H9 (cell line): ENCODE results near the gene BEND5. TPM values are rescaled to one million over a fixed set of nuclear protein-coding genes. Genes with fewer than 3 reads are reported as not detected.

ENCODE experiments used
- DNase-seq: peaks from one replicate; pipeline ENCODE4 v3.0.0-alpha.2; 2017
- H2AFZ ChIP-seq: one replicate; pipeline ENCODE4 v1.6.1; 2013; ENCODE audit warnings: mild to moderate bottlenecking, low read length, control low read depth, moderate library complexity
- H2AK5ac ChIP-seq: 2 replicates; pipeline ENCODE4 v1.6.1; 2013; ENCODE audit warnings: low read length, control low read depth, mixed read lengths; ENCODE audit not compliant: insufficient read length
- H2BK120ac ChIP-seq: one replicate; pipeline ENCODE4 v1.6.1; 2013; ENCODE audit warnings: low read depth, mild to moderate bottlenecking, low read length, control low read depth, inconsistent platforms; ENCODE audit not compliant: poor library complexity, severe bottlenecking
- H2BK12ac ChIP-seq: 2 replicates; pipeline ENCODE4 v1.6.1; 2013; ENCODE audit warnings: low read length, control low read depth, mixed read lengths, low read depth; ENCODE audit not compliant: insufficient read length
- H2BK15ac ChIP-seq: 2 replicates; pipeline ENCODE4 v1.6.1; 2013; ENCODE audit warnings: low read depth, low read length, control low read depth
- H2BK20ac ChIP-seq: one replicate; pipeline ENCODE4 v1.6.1; 2013; ENCODE audit warnings: low read depth, mild to moderate bottlenecking, low read length, control low read depth, inconsistent platforms; ENCODE audit not compliant: poor library complexity, severe bottlenecking
- H2BK5ac ChIP-seq: 2 replicates; pipeline ENCODE4 v1.6.1; 2013; ENCODE audit warnings: low read length, control low read depth, mixed read lengths; ENCODE audit not compliant: insufficient read length
- H3K14ac ChIP-seq: 2 replicates; pipeline ENCODE4 v1.6.1; 2013; ENCODE audit warnings: low read length, control low read depth; ENCODE audit not compliant: insufficient read depth
- H3K18ac ChIP-seq: 2 replicates; pipeline ENCODE4 v1.6.1; 2013; ENCODE audit warnings: low read depth, mild to moderate bottlenecking, mixed read lengths, low read length, control low read depth; ENCODE audit not compliant: insufficient read length
- H3K23ac ChIP-seq: 2 replicates; pipeline ENCODE4 v1.6.1; 2013; ENCODE audit warnings: low read length, control low read depth, mixed read lengths, low read depth; ENCODE audit not compliant: insufficient read length
- H3K23me2 ChIP-seq: 2 replicates; pipeline ENCODE4 v1.6.1; 2013; ENCODE audit warnings: low read depth, mild to moderate bottlenecking, mixed read lengths, low read length, control low read depth; ENCODE audit not compliant: insufficient read length, poor library complexity, severe bottlenecking
- H3K27ac ChIP-seq: 2 replicates; pipeline ENCODE4 v1.5.1; 2013; ENCODE audit warnings: low read length, control low read depth, mixed read lengths, low read depth; ENCODE audit not compliant: insufficient read length
- H3K27me3 ChIP-seq: 2 replicates; pipeline ENCODE4 v1.6.1; 2013; ENCODE audit warnings: low read length, control low read depth, inconsistent platforms; ENCODE audit not compliant: insufficient read depth
- H3K4ac ChIP-seq: 2 replicates; pipeline ENCODE4 v1.6.1; 2013; ENCODE audit warnings: low read depth, mild to moderate bottlenecking, control low read depth, inconsistent platforms, low read length, moderate library complexity
- H3K4me1 ChIP-seq: 2 replicates; pipeline ENCODE4 v1.6.1; 2013; ENCODE audit warnings: low read length, control low read depth, inconsistent platforms; ENCODE audit not compliant: insufficient read depth
- H3K4me2 ChIP-seq: 2 replicates; pipeline ENCODE4 v1.6.1; 2013; ENCODE audit warnings: low read length, control low read depth, mixed read lengths; ENCODE audit not compliant: insufficient read length, insufficient read depth
- H3K56ac ChIP-seq: 2 replicates; pipeline ENCODE4 v1.6.1; 2013; ENCODE audit warnings: low read depth, mild to moderate bottlenecking, mixed read lengths, low read length, control low read depth; ENCODE audit not compliant: insufficient read length
- H3K79me1 ChIP-seq: 2 replicates; pipeline ENCODE4 v1.6.1; 2013; ENCODE audit warnings: low read depth, mild to moderate bottlenecking, moderate library complexity, low read length, control low read depth, inconsistent platforms; ENCODE audit not compliant: insufficient read depth, poor library complexity, severe bottlenecking
- H3K79me2 ChIP-seq: 2 replicates; pipeline ENCODE4 v1.6.1; 2013; ENCODE audit warnings: low read length, control low read depth, inconsistent platforms; ENCODE audit not compliant: insufficient read depth
- H3K9ac ChIP-seq: 2 replicates; pipeline ENCODE4 v1.6.1; 2013; ENCODE audit warnings: low read length, control low read depth, mixed read lengths; ENCODE audit not compliant: insufficient read length; ENCODE audit errors: extremely low read depth
- H3K9me3 ChIP-seq: one replicate; pipeline ENCODE4 v1.6.1; 2013; ENCODE audit warnings: low read depth, low read length, inconsistent platforms; ENCODE audit not compliant: control insufficient read depth
- H3T11ph ChIP-seq: one replicate; pipeline ENCODE4 v1.6.1; 2013; ENCODE audit warnings: mild to moderate bottlenecking, low read length, control low read depth, inconsistent platforms
- H4K20me1 ChIP-seq: one replicate; pipeline ENCODE4 v1.6.1; 2013; ENCODE audit not compliant: control insufficient read depth, insufficient read length, insufficient read depth
- H4K5ac ChIP-seq: 2 replicates; pipeline ENCODE4 v1.6.1; 2013; ENCODE audit warnings: low read depth, mild to moderate bottlenecking, mixed read lengths, low read length, control low read depth; ENCODE audit not compliant: insufficient read length
- H4K8ac ChIP-seq: replicated peaks from 2 replicates; pipeline ENCODE4 v1.6.1; 2013; ENCODE audit warnings: low read length, control low read depth, mixed read lengths, low read depth; ENCODE audit not compliant: insufficient read length
- H4K91ac ChIP-seq: 2 replicates; pipeline ENCODE4 v1.6.1; 2013; ENCODE audit warnings: low read depth, mild to moderate bottlenecking, moderate library complexity, mixed read lengths, low read length, control low read depth; ENCODE audit not compliant: insufficient read length
- H3K27ac Mint-ChIP-seq, 3 experiments: 2 replicates in 2 of 3; 3 replicates in 1 of 3; pipeline ENCODE4 v1.8.0; 2020 to 2021; ENCODE audit warnings: mixed read lengths in 3 of 3, mild to moderate bottlenecking in 1 of 3, moderate library complexity in 1 of 3
- H3K27me3 Mint-ChIP-seq: 2 replicates; pipeline ENCODE4 v1.8.0; 2021; ENCODE audit warnings: low read depth, mild to moderate bottlenecking, moderate library complexity, mixed read lengths
- H3K36me3 Mint-ChIP-seq, 3 experiments: 2 replicates in 2 of 3; 3 replicates in 1 of 3; pipeline ENCODE4 v1.8.0; 2020 to 2021; ENCODE audit warnings: low read depth in 3 of 3, mixed read lengths in 3 of 3; ENCODE audit not compliant: insufficient read depth in 1 of 3
- H3K4me1 Mint-ChIP-seq, 2 experiments: 2 replicates each; pipeline ENCODE4 v1.8.0; 2020; ENCODE audit warnings: mixed read lengths in 2 of 2
- H3K4me3 Mint-ChIP-seq, 2 experiments: 2 replicates in 1 of 2; 3 replicates in 1 of 2; pipeline ENCODE4 v1.8.0; 2020 to 2021; ENCODE audit warnings: mild to moderate bottlenecking in 2 of 2, mixed read lengths in 2 of 2, moderate library complexity in 1 of 2
- H3K9me3 Mint-ChIP-seq, 2 experiments: 2 replicates in 1 of 2; 3 replicates in 1 of 2; pipeline ENCODE4 v1.8.0; 2020; ENCODE audit warnings: mild to moderate bottlenecking in 2 of 2, mixed read lengths in 2 of 2, moderate library complexity in 1 of 2
- WGBS: extraction: QIAGEN DNeasy Blood & Tissue Kit; methylation state at CpG from one replicate; pipeline ENCODE4 v1.1.7; 2013; ENCODE audit warnings: missing lambda C conversion rate, low lambda C conversion rate, mixed read lengths; ENCODE audit not compliant: insufficient read length; ENCODE audit errors: extremely low coverage; 5-methylcytosine and 5-hydroxymethylcytosine counted together
- total RNA-seq: library from RNA; stranded (reverse); gene quantifications from 2 replicates; pipeline ENCODE4 v1.2.1, GENCODE V29; 2021
- TF ChIP-seq, protein P1 (sequence below): fragments of 200-600 bp; sonication (generic); conservative IDR thresholded peaks from 3 replicates; pipeline ENCODE4 v1.8.0; 2021; ENCODE audit warnings: antibody characterized with exemption, mild to moderate bottlenecking

The BEND5 gene
- total RNA-seq, 1 experiment from 2014 or later, result 4.8 TPM

GRCh38 chr1:48771561-48771960 is 5.1 kb downstream of the BEND5 start:
- Histone ChIP-seq H3K4me1 (no peaks in the 10 kb centered on the region), H3K56ac (no peak overlapping the region), H3K27ac (no peak overlapping the region), H3T11ph (no peak overlapping the region), H4K5ac (no peak overlapping the region), H2BK5ac (no peak overlapping the region), H3K9me3 (no peaks in the 10 kb centered on the region), H2BK12ac (no peak overlapping the region), H3K14ac (no peak overlapping the region), H4K8ac (no peak overlapping the region), H3K23me2 (peaks cover 5% of the 10 kb centered on the region), H2BK120ac (no peak overlapping the region), H3K9ac (no peak overlapping the region), H4K91ac (no peak overlapping the region), H3K79me1 (peaks cover 5% of the 10 kb centered on the region), H3K27me3 (no peaks in the 10 kb centered on the region), H3K23ac (no peak overlapping the region), H3K18ac (no peak overlapping the region), H3K4ac (no peak overlapping the region), H2AK5ac (no peak overlapping the region), H3K4me2 (no peak overlapping the region), H2BK20ac (no peak overlapping the region), H2AFZ (no peak overlapping the region), H2BK15ac (no peak overlapping the region), H4K20me1 (no peaks in the 10 kb centered on the region), H3K79me2 (no peaks in the 10 kb centered on the region; the same call in 1 of the 2 replicates)
- no peak overlapping the region for H3K27ac Mint-ChIP-seq
- DNase-seq, result no peak
- TF ChIP-seq, protein P1, sequence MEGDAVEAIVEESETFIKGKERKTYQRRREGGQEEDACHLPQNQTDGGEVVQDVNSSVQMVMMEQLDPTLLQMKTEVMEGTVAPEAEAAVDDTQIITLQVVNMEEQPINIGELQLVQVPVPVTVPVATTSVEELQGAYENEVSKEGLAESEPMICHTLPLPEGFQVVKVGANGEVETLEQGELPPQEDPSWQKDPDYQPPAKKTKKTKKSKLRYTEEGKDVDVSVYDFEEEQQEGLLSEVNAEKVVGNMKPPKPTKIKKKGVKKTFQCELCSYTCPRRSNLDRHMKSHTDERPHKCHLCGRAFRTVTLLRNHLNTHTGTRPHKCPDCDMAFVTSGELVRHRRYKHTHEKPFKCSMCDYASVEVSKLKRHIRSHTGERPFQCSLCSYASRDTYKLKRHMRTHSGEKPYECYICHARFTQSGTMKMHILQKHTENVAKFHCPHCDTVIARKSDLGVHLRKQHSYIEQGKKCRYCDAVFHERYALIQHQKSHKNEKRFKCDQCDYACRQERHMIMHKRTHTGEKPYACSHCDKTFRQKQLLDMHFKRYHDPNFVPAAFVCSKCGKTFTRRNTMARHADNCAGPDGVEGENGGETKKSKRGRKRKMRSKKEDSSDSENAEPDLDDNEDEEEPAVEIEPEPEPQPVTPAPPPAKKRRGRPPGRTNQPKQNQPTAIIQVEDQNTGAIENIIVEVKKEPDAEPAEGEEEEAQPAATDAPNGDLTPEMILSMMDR, result no peak
- peaks cover 5 to 10% of the 10 kb centered on the region in 2 experiments for H3K4me1 Mint-ChIP-seq
- WGBS, result no CpG with 5 or more reads among the region's 2 CpGs
- peaks cover 0 to 25% (median 12%) of the 10 kb centered on the region in 3 experiments; a peak in 5 of 7 replicates for H3K36me3 Mint-ChIP-seq
- no peak overlapping the region for H3K4me3 Mint-ChIP-seq
- H3K9me3 Mint-ChIP-seq, result no peaks in the 10 kb centered on the region
- H3K27me3 Mint-ChIP-seq, result no peaks in the 10 kb centered on the region; the same call in 1 of the 2 replicates
